ENCODE measurements around the gene TARS3.

The TARS3 gene

DNA sequence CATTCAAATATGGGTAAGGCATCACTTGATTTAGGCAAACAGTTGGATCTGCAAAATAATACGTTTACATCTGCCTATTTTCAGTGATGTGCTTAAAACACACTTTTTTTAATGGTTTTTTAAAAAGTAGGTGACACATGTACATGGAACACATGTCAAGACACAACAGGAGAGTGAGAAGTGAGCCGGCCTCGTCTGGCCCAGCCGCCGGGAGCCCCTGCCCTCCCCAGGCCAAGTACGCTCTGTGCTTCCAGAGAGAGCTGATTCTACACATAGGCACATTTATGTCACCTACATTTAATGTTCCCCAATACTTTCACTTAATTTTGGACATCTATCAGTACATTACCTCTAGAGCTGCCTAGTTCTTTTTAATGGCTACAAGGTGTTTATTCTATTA is 75.9 kb downstream of the TARS3 start:
- no peak for TF ChIP-seq GATA2 (IDR thresholded peaks at IDR 0.05; ENCODE audit: low read depth, low read length)

DNA sequence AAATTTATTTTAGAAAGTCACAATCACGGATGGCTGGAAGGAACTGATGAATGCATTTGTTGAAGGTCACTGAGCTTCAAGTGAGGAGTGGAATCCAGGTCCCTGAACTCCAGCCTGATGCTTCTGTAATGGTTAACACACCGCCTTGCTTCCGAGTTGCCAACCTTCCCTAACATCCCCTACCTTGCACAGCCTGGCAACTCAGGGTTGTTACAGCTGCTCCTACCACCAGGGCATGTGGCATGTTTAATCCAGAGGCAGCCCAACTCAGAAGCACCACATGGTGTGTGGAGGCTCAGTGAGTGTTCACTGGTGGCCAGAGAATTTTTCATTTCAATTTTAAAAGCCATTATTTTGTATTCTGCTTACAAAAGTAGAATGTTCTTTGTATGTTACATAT is 77.0 kb downstream of the TARS3 start:
- no peak for TF ChIP-seq GATA3 (IDR thresholded peaks at IDR 0.05; ENCODE audit: low read depth, low read length)
- TF ChIP-seq GATA2 (IDR thresholded peaks at IDR 0.05; ENCODE audit: low read depth, low read length), result no peak

DNA sequence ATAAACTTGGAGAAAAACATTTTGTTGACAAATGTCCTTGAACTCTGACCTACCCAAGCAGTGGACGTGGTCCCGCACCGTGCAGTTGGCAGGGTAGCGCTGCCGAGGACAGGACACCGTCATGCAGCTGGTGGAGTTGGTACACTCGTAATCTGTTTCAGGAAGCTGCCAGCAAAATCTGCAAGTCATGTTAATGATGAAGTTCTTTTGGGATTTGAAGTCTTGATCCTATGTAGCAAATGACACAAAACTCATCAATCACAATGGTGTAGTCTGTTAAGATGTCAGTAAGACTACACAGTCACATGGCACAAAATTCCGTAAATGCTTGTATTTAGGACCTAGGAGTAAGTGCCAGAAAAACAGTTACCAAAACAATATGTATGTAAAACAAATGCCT is 77.6 kb downstream of the TARS3 start:
- TF ChIP-seq GATA3 (IDR thresholded peaks at IDR 0.05; ENCODE audit: low read depth, low read length) (no peak), GATA2 (IDR thresholded peaks at IDR 0.05; ENCODE audit: low read depth, low read length) (no peak)

DNA sequence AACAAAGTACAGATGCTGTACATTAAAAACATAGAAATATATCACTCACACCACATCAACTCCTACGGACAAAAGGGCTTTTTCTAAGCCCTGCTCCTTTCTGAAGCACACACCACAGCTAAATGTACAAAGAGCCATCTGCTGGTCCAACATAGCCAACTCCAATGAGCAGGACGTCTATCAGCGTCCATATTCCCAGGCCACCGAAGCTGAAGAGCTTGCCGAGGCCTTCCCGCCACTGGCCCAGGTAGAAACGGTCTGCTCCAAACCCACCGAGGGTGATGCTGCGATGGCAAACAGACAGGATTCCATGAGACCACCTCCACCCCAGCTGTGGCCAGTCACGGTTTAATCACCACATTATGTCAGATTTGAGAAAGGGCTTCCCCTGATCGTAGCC is 81.9 kb downstream of the TARS3 start:
- TF ChIP-seq GATA3 (IDR thresholded peaks at IDR 0.05; ENCODE audit: low read depth, low read length), result no peak
- TF ChIP-seq GATA2 (IDR thresholded peaks at IDR 0.05; ENCODE audit: low read depth, low read length), result no peak

GRCh38 chr15:101641894-101642293 is 82.4 kb downstream of the TARS3 start:
- TF ChIP-seq GATA3 (IDR thresholded peaks at IDR 0.05; ENCODE audit: low read depth, low read length) (no peak), GATA2 (IDR thresholded peaks at IDR 0.05; ENCODE audit: low read depth, low read length) (no peak)

DNA sequence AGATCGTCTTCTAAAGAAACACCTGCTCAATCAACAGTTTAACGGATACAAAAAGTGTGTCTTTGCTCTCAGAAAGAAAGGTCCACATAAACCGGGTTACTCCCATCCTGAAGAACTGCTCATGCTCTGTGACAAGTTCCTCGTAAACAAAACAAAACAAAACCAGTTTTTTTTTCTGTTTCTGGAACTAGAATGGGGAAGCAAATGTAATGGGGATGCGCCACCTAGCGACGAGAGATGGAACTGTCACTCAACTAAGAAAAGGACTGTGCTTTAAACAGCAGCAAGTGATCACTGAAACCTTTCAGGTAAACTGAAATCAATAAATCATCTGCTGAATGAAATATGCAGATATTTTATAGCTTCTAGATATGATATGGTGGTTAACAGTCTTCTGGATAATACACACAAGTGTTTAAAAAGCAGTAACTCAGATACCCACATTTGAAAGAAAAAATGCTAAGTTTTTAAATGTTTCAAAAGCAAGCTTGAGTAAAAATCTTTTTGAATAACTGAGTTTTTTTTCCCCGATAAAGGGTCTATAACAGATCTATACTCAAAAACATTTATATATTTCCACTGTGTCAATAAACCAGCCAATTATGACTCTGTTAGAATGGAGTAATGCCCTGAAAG is 83.0 kb downstream of the TARS3 start:
- TF ChIP-seq GATA2 (IDR thresholded peaks at IDR 0.05; ENCODE audit: low read depth, low read length) (no peak), GATA3 (IDR thresholded peaks at IDR 0.05; ENCODE audit: low read depth, low read length) (no peak)

GRCh38 chr15:101639667-101640066 is 84.6 kb downstream of the TARS3 start:
- TF ChIP-seq GATA2 (IDR thresholded peaks at IDR 0.05; ENCODE audit: low read depth, low read length) (no peak), GATA3 (IDR thresholded peaks at IDR 0.05; ENCODE audit: low read depth, low read length) (no peak)

DNA sequence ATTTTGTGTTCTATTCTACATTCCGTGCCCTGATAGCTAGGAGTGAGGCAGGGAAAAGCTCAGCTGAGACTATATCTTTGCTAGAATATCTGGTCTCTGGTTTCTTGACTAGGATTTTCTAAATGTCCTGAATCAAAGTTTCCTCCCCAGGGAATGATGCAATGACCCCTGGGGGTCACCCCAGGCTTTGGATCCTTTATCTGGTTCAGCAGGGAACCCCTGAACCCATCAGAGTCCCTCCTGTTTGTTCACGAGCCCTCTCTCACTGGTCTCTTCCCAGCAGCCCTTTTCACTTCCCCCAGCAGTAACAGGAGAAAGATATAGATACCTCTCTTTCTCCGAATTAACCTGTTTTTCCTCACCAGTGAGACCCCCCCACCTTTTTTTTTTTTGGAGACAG is 86.4 kb downstream of the TARS3 start:
- no peak for TF ChIP-seq GATA2 (IDR thresholded peaks at IDR 0.05; ENCODE audit: low read depth, low read length)
- TF ChIP-seq GATA3 (IDR thresholded peaks at IDR 0.05; ENCODE audit: low read depth, low read length), result no peak

DNA sequence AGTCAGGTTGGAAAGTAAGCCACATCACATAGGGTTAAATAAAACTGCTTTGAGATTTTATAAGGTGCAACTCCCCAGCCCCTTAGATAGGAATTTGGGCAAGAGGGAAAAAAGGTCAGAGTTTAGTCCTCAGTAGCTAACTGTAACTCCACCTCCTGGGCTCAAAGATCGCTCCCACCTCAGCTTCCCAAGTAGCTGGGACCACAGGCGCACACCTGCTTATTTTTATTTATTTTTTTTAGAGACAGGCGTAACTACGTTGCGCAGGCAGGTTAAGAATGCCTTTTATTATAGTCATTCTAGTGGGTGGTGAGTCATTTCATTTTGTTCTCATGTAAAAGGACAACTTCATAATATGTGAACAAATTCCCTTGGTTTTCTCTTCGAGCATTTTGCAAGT is 86.8 kb downstream of the TARS3 start:
- TF ChIP-seq GATA2 (IDR thresholded peaks at IDR 0.05; ENCODE audit: low read depth, low read length), result no peak
- TF ChIP-seq GATA3 (IDR thresholded peaks at IDR 0.05; ENCODE audit: low read depth, low read length), result no peak

- TF ChIP-seq GATA2 (IDR thresholded peaks at IDR 0.05; ENCODE audit: low read depth, low read length) (no peak), GATA3 (IDR thresholded peaks at IDR 0.05; ENCODE audit: low read depth, low read length) (no peak)
These were observed 87.2 kb downstream of the TARS3 start for GRCh38 chr15:101637038-101637437.

- no peak for TF ChIP-seq GATA3 (IDR thresholded peaks at IDR 0.05; ENCODE audit: low read depth, low read length)
- no peak for TF ChIP-seq GATA2 (IDR thresholded peaks at IDR 0.05; ENCODE audit: low read depth, low read length)
These were observed 88.1 kb downstream of the TARS3 start for GRCh38 chr15:101635944-101636727.

DNA sequence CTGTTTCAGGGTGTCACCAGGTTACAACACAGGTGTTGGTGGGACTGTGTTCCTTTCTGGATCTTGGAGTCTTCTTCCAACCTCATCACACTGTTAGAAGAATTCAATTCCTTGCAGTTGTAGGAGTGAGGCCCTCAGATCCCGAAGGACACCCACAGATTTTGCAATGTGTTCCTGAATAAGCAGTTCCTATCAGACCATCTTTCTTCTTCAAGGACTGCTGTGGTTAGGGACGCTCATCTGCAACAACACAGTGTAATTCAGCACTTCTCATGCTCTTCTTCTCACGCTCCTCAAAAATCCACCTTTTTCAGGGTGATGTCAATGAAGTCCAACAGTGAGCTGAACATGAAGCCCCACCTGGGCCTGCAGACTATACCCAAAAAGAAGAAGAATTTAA is 90.9 kb downstream of the TARS3 start:
- no peak for TF ChIP-seq GATA3 (IDR thresholded peaks at IDR 0.05; ENCODE audit: low read depth, low read length)
- no peak for TF ChIP-seq GATA2 (IDR thresholded peaks at IDR 0.05; ENCODE audit: low read depth, low read length)

DNA sequence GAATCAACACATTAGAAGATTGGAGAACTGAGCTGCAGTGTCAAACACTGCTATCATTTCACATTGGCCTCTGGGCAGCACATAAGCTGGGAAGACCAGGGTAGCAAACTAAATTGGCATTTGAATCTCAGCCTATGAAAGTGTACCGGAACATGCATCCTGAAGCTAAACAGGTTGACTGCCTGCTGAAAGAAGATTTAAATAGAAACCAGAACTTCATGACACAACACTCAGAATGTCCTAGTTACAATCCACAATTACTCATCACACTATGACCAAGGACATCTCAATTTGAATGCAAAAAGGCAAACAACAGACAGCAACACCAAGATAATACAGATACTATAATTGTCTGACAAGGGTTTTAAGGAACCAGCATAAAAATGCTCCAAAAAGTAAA is 98.3 kb downstream of the TARS3 start:
- no peak for TF ChIP-seq GATA2 (IDR thresholded peaks at IDR 0.05; ENCODE audit: low read depth, low read length)
- TF ChIP-seq GATA3 (IDR thresholded peaks at IDR 0.05; ENCODE audit: low read depth, low read length), result no peak

DNA sequence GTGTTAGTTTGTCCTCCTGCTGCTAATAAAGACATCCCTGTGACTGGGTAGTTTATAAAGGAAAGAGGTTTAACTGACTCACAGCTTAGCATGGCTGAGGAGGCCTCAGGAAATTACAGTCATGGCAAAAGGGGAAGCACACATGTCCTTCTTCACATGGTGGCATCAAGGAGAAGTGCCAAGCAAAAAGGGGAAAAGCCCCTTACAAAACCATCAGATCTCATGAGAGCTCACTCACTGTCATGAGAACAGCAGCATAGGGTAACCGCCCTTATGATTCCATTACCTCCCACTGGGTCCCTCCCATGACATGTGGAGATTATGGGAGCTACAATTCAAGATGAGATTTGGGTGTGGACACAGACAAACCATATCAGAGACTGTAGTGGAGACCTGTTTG is 99.1 kb downstream of the TARS3 start:
- TF ChIP-seq GATA3 (IDR thresholded peaks at IDR 0.05; ENCODE audit: low read depth, low read length), result no peak
- no peak for TF ChIP-seq GATA2 (IDR thresholded peaks at IDR 0.05; ENCODE audit: low read depth, low read length)

Data from SH-SY5Y (cell line).